Measurements from ENCODE around the gene TTC33. TPM values are rescaled to one million over a fixed set of nuclear protein-coding genes. Genes with fewer than 3 reads are reported as not detected.

The TTC33 gene
- polyA plus RNA-seq, 1 of the 3 experiments (the other 2 are of a cell fraction), result 2.2 TPM

DNA sequence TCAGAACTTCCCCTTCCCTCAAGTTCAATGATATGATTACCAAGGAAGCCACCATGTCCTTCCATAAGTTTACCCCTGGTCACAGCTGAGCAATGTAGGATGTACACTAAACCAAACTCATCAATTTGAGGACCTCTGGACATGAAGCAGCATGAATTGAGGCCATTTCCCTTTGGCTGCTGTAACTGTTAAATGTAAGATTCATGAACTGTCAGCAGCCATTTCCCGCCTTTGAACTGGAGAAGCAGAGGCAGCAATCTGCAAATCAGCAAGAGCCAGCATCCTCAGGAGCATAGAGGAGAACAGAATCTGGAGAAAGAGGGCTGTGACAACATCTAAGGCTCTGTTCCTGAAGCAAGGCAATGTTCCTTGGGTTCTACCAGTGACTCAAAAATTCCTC is 180.3 kb downstream of the TTC33 start:
- no peaks in the 10 kb centered on the region for H3K36me3 ChIP-seq (replicated peaks in 1 of 2; ENCODE audit: control insufficient read depth in 1 of 2, insufficient read depth in 2 of 2, low read length in 1 of 2)
- H3K27me3 ChIP-seq (ENCODE audit: insufficient read depth), result peaks cover 13% of the 10 kb centered on the region; the same call in 1 of the 2 replicates
- TF ChIP-seq RAD21 (IDR thresholded peaks at IDR 0.05; ENCODE audit: low read length), result no peak
- no peak for TF ChIP-seq MXI1 (IDR thresholded peaks at IDR 0.05; ENCODE audit: low read depth, low read length)
- no peak for TF ChIP-seq JUND (IDR thresholded peaks at IDR 0.05)
- no peak for TF ChIP-seq FOXJ3 (CRISPR knock-in tag; IDR thresholded peaks at IDR 0.05)
- TF ChIP-seq, protein P1, sequence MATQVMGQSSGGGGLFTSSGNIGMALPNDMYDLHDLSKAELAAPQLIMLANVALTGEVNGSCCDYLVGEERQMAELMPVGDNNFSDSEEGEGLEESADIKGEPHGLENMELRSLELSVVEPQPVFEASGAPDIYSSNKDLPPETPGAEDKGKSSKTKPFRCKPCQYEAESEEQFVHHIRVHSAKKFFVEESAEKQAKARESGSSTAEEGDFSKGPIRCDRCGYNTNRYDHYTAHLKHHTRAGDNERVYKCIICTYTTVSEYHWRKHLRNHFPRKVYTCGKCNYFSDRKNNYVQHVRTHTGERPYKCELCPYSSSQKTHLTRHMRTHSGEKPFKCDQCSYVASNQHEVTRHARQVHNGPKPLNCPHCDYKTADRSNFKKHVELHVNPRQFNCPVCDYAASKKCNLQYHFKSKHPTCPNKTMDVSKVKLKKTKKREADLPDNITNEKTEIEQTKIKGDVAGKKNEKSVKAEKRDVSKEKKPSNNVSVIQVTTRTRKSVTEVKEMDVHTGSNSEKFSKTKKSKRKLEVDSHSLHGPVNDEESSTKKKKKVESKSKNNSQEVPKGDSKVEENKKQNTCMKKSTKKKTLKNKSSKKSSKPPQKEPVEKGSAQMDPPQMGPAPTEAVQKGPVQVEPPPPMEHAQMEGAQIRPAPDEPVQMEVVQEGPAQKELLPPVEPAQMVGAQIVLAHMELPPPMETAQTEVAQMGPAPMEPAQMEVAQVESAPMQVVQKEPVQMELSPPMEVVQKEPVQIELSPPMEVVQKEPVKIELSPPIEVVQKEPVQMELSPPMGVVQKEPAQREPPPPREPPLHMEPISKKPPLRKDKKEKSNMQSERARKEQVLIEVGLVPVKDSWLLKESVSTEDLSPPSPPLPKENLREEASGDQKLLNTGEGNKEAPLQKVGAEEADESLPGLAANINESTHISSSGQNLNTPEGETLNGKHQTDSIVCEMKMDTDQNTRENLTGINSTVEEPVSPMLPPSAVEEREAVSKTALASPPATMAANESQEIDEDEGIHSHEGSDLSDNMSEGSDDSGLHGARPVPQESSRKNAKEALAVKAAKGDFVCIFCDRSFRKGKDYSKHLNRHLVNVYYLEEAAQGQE (IDR thresholded peaks at IDR 0.05; ENCODE audit: low read depth, low read length), result no peak
- TF ChIP-seq MEF2A (IDR thresholded peaks at IDR 0.05; ENCODE audit: borderline replicate concordance, low read depth), result no peak
- TF ChIP-seq, protein P2, sequence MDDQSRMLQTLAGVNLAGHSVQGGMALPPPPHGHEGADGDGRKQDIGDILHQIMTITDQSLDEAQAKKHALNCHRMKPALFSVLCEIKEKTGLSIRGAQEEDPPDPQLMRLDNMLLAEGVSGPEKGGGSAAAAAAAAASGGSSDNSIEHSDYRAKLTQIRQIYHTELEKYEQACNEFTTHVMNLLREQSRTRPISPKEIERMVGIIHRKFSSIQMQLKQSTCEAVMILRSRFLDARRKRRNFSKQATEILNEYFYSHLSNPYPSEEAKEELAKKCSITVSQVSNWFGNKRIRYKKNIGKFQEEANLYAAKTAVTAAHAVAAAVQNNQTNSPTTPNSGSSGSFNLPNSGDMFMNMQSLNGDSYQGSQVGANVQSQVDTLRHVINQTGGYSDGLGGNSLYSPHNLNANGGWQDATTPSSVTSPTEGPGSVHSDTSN (IDR thresholded peaks at IDR 0.05), result no peak
- TF ChIP-seq, protein P3, sequence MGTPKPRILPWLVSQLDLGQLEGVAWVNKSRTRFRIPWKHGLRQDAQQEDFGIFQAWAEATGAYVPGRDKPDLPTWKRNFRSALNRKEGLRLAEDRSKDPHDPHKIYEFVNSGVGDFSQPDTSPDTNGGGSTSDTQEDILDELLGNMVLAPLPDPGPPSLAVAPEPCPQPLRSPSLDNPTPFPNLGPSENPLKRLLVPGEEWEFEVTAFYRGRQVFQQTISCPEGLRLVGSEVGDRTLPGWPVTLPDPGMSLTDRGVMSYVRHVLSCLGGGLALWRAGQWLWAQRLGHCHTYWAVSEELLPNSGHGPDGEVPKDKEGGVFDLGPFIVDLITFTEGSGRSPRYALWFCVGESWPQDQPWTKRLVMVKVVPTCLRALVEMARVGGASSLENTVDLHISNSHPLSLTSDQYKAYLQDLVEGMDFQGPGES (IDR thresholded peaks at IDR 0.05; ENCODE audit: low read depth, low read length), result no peak
- no peak for TF ChIP-seq GABPA (IDR thresholded peaks at IDR 0.05; ENCODE audit: low read depth)
- no peak for TF ChIP-seq FOXM1 (IDR thresholded peaks at IDR 0.05; ENCODE audit: low read depth)
- TF ChIP-seq USF2 (IDR thresholded peaks at IDR 0.05; ENCODE audit: borderline replicate concordance, low read depth, low read length), result no peak
- DNase-seq, result no peak
- H3K9ac ChIP-seq, result no peak overlapping the region
- no peaks in the 10 kb centered on the region for H4K20me1 ChIP-seq (ENCODE audit: insufficient read depth)
- H3F3A ChIP-seq (replicated peaks; ENCODE audit: insufficient read depth), result no peaks in the 10 kb centered on the region
- H3K9me2 ChIP-seq, result no peaks in the 10 kb centered on the region
- no peaks in the 10 kb centered on the region for H3K9me3 ChIP-seq
- H3K4me2 ChIP-seq, result no peak overlapping the region
- WGBS (ENCODE audit: low lambda C conversion rate), result 7% methylated on average over 1 of the region's 1 CpG
- no peak overlapping the region for H2AFZ ChIP-seq (ENCODE audit: low read depth)
- H3K27ac ChIP-seq (ENCODE audit: low read depth in 2 of 2, low read length in 1 of 2), result no peak overlapping the region
- CTCF ChIA-PET, result no interaction called here
- H3K79me2 ChIP-seq (ENCODE audit: insufficient read depth), result no peaks in the 10 kb centered on the region
- no peaks in the 10 kb centered on the region for H3K4me1 ChIP-seq (ENCODE audit: control insufficient read depth in 1 of 2, insufficient read depth in 2 of 2, low read depth in 1 of 2, low read length in 1 of 2)
- H3K4me3 ChIP-seq (ENCODE audit: low read depth in 2 of 2, low read length in 1 of 2), result no peak overlapping the region
- POLR2A ChIA-PET, result no interaction called here

DNA sequence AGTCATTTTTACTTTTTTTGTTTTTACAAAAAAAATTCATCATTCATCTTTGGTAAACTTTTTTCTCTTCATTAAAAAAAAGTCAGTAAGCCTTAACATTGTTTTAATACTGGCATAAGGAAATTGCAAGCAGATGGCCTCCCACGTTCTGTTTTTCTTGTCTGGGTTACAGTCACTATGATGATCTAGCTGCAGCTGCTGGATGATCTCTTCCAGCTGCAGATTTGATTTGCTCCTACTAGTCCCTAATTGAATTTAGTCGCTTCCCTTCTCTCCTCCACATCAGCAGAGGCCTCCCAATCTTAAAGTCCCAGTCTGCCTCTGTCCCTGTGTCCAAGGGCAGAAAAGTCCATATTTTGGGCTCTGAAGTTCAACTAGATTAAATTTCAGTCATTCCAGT is 182.8 kb downstream of the TTC33 start:
- no peak for DNase-seq
- WGBS (ENCODE audit: low lambda C conversion rate), result 23% methylated on average over 2 of the region's 2 CpGs
- CTCF ChIA-PET, result no interaction called here
- Histone ChIP-seq H3K9me3 (no peaks in the 10 kb centered on the region), H3K9me2 (no peaks in the 10 kb centered on the region), H3K4me2 (no peak overlapping the region), H3F3A (replicated peaks; ENCODE audit: insufficient read depth) (no peaks in the 10 kb centered on the region), H3K9ac (no peak overlapping the region), H3K27me3 (ENCODE audit: insufficient read depth) (peaks cover 13% of the 10 kb centered on the region; the same call in 1 of the 2 replicates), H3K36me3 (replicated peaks in 1 of 2; ENCODE audit: control insufficient read depth in 1 of 2, insufficient read depth in 2 of 2, low read length in 1 of 2) (no peaks in the 10 kb centered on the region), H2AFZ (ENCODE audit: low read depth) (no peak overlapping the region), H4K20me1 (ENCODE audit: insufficient read depth) (no peaks in the 10 kb centered on the region), H3K79me2 (ENCODE audit: insufficient read depth) (no peaks in the 10 kb centered on the region), H3K4me3 (ENCODE audit: low read depth in 2 of 2, low read length in 1 of 2) (no peak overlapping the region), H3K27ac (ENCODE audit: low read depth in 2 of 2, low read length in 1 of 2) (no peak overlapping the region), H3K4me1 (ENCODE audit: control insufficient read depth in 1 of 2, insufficient read depth in 2 of 2, low read depth in 1 of 2, low read length in 1 of 2) (no peaks in the 10 kb centered on the region)
- POLR2A ChIA-PET, result no interaction called here
- no peak for TF ChIP-seq TCF12 (IDR thresholded peaks at IDR 0.05)

Measured in SK-N-SH (cell line).